ENCODE data around the gene ASTN2. TPM values are rescaled to one million over a fixed set of nuclear protein-coding genes. Genes with fewer than 3 reads are reported as not detected.

ASTN2 gene
- total and polyA plus RNA-seq, 2 experiments from 2014 or later = 7.0 to 24.6 TPM

- Mint-ChIP-seq H3K4me3 (no peak overlapping the region), H3K27ac (no peak overlapping the region), H3K9me3 (no peaks in the 10 kb centered on the region), H3K4me1 (peaks cover 23% of the 10 kb centered on the region), H3K36me3 (ENCODE audit: low read depth) (no peaks in the 10 kb centered on the region), H3K27me3 (ENCODE audit: insufficient read depth, low read depth, poor library complexity) (no peaks in the 10 kb centered on the region)
- Histone ChIP-seq H3K4me3 (no peak overlapping the region), H3K27ac (ENCODE audit: low read depth) (no peak overlapping the region), H4K20me1 (replicated peaks; ENCODE audit: insufficient read depth) (no peaks in the 10 kb centered on the region), H3K9me2 (ENCODE audit: insufficient read depth) (0 out of 2 replicates have a peak, but pooled peaks cover 4% of the 10 kb centered on the region), H3F3A (replicated peaks; ENCODE audit: low read depth) (no peaks in the 10 kb centered on the region), H3K4me1 (ENCODE audit: insufficient read depth) (peaks cover 28% of the 10 kb centered on the region), H3K27me3 (ENCODE audit: insufficient read depth) (no peaks in the 10 kb centered on the region), H3K36me3 (ENCODE audit: insufficient read depth) (no peaks in the 10 kb centered on the region), H2AFZ (no peak overlapping the region), H3K79me2 (replicated peaks; ENCODE audit: insufficient read depth) (no peaks in the 10 kb centered on the region), H3K4me2 (no peak overlapping the region)
- DNase-seq (ENCODE audit: low spot score) (no peak), ATAC-seq (no peak)
- no peak for TF ChIP-seq STAT1 (IDR thresholded peaks at IDR 0.05; ENCODE audit: unreplicated experiment)
- TF ChIP-seq ZNF331 (CRISPR knock-in tag; IDR thresholded peaks at IDR 0.05; ENCODE audit: low read depth) = no peak
- no peak for TF ChIP-seq NANOG (IDR thresholded peaks at IDR 0.05; ENCODE audit: borderline replicate concordance)
- no peak for TF ChIP-seq CREB1 (CRISPR knock-in tag; IDR thresholded peaks at IDR 0.05; ENCODE audit: low read depth)
- no peak for TF ChIP-seq ZNF114 (CRISPR knock-in tag; IDR thresholded peaks at IDR 0.05)
- no peak for TF ChIP-seq POLR2AphosphoS5 (IDR thresholded peaks at IDR 0.05; ENCODE audit: low read depth)
- TF ChIP-seq EZH2phosphoT487 (IDR thresholded peaks at IDR 0.05; ENCODE audit: unreplicated experiment) = no peak
- no peak for TF ChIP-seq JUNB (IDR thresholded peaks at IDR 0.05; ENCODE audit: unreplicated experiment)
- TF ChIP-seq, protein P1, sequence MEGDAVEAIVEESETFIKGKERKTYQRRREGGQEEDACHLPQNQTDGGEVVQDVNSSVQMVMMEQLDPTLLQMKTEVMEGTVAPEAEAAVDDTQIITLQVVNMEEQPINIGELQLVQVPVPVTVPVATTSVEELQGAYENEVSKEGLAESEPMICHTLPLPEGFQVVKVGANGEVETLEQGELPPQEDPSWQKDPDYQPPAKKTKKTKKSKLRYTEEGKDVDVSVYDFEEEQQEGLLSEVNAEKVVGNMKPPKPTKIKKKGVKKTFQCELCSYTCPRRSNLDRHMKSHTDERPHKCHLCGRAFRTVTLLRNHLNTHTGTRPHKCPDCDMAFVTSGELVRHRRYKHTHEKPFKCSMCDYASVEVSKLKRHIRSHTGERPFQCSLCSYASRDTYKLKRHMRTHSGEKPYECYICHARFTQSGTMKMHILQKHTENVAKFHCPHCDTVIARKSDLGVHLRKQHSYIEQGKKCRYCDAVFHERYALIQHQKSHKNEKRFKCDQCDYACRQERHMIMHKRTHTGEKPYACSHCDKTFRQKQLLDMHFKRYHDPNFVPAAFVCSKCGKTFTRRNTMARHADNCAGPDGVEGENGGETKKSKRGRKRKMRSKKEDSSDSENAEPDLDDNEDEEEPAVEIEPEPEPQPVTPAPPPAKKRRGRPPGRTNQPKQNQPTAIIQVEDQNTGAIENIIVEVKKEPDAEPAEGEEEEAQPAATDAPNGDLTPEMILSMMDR (conservative IDR thresholded peaks at IDR 0.05; ENCODE audit: low read depth in 2 of 2) = no peak
- TF ChIP-seq, protein P2, sequence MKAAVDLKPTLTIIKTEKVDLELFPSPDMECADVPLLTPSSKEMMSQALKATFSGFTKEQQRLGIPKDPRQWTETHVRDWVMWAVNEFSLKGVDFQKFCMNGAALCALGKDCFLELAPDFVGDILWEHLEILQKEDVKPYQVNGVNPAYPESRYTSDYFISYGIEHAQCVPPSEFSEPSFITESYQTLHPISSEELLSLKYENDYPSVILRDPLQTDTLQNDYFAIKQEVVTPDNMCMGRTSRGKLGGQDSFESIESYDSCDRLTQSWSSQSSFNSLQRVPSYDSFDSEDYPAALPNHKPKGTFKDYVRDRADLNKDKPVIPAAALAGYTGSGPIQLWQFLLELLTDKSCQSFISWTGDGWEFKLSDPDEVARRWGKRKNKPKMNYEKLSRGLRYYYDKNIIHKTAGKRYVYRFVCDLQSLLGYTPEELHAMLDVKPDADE (IDR thresholded peaks at IDR 0.05) = no peak
- TF ChIP-seq REST (IDR thresholded peaks at IDR 0.05; ENCODE audit: unreplicated experiment) = no peak
These were observed 16.0 kb upstream of the ASTN2 start for GRCh38 chr9:117430813-117431212.

Data from GM23338 (cell line).